BLaER1 (cell line): ENCODE data around the gene POLR2H.

Source experiments
- H3K27ac ChIP-seq: shearing (Covaris generic); formaldehyde crosslinking; 2 replicates; pipeline ENCODE4 v1.8.1; 2022
- H3K27me3 ChIP-seq: shearing (Covaris generic); formaldehyde crosslinking; 2 replicates; pipeline ENCODE4 v1.8.1; 2022
- H3K36me3 ChIP-seq: shearing (Covaris generic); formaldehyde crosslinking; 2 replicates; pipeline ENCODE4 v1.8.1; 2022
- H3K4me1 ChIP-seq: shearing (Covaris generic); formaldehyde crosslinking; 2 replicates; pipeline ENCODE4 v1.8.1; 2022
- H3K4me2 ChIP-seq: shearing (Covaris generic); formaldehyde crosslinking; 2 replicates; pipeline ENCODE4 v1.8.1; 2022
- H3K4me3 ChIP-seq: shearing (Covaris generic); formaldehyde crosslinking; 2 replicates; pipeline ENCODE4 v1.8.1; 2022
- H3K9ac ChIP-seq: shearing (Covaris generic); formaldehyde crosslinking; 2 replicates; pipeline ENCODE4 v1.8.1; 2022
- H3K9me3 ChIP-seq: shearing (Covaris generic); formaldehyde crosslinking; 2 replicates; pipeline ENCODE4 v1.8.1; 2022
- H4K20me1 ChIP-seq: shearing (Covaris generic); formaldehyde crosslinking; 2 replicates; pipeline ENCODE4 v1.8.1; 2022
- Cebpa-rat ChIP-seq: shearing (Covaris generic); IDR thresholded peaks from 2 replicates; pipeline ENCODE4 v1.8.1; 2022

Gene POLR2H

GRCh38 chr3:184322731-184323487 lies 38.6 kb upstream of the POLR2H start:
- Histone ChIP-seq H3K36me3 (peaks cover 99% of the 10 kb centered on the region), H3K27me3 (no peaks in the 10 kb centered on the region), H4K20me1 (peaks cover 100% of the 10 kb centered on the region), H3K4me3 (no peak overlapping the region), H3K4me1 (peaks cover 19% of the 10 kb centered on the region), H3K9ac (no peak overlapping the region), H3K4me2 (no peak overlapping the region), H3K27ac (no peak overlapping the region), H3K9me3 (no peaks in the 10 kb centered on the region)
- TF ChIP-seq Cebpa-rat, result no peak

GRCh38 chr3:184323696-184324095 lies 37.8 kb upstream of the POLR2H start:
- Histone ChIP-seq H3K4me2 (no peak overlapping the region), H3K4me1 (peaks cover 11% of the 10 kb centered on the region), H3K9me3 (no peaks in the 10 kb centered on the region), H3K4me3 (no peak overlapping the region), H3K27me3 (no peaks in the 10 kb centered on the region), H3K36me3 (peaks cover 99% of the 10 kb centered on the region), H3K9ac (no peak overlapping the region), H3K27ac (no peak overlapping the region), H4K20me1 (peaks cover 100% of the 10 kb centered on the region)
- TF ChIP-seq Cebpa-rat, result no peak

GRCh38 chr3:184325269-184325668 lies 36.2 kb upstream of the POLR2H start:
- H3K9me3 ChIP-seq, result no peaks in the 10 kb centered on the region
- no peak overlapping the region for H3K4me2 ChIP-seq
- H3K9ac ChIP-seq, result no peak overlapping the region
- peaks cover 100% of the 10 kb centered on the region for H4K20me1 ChIP-seq
- TF ChIP-seq Cebpa-rat, result no peak
- peaks cover 100% of the 10 kb centered on the region for H3K36me3 ChIP-seq
- H3K27ac ChIP-seq, result no peak overlapping the region
- no peaks in the 10 kb centered on the region for H3K27me3 ChIP-seq
- H3K4me3 ChIP-seq, result no peak overlapping the region
- no peaks in the 10 kb centered on the region for H3K4me1 ChIP-seq

- Histone ChIP-seq H3K9ac (no peak overlapping the region), H3K4me3 (no peak overlapping the region), H3K27ac (no peak overlapping the region), H3K9me3 (no peaks in the 10 kb centered on the region), H4K20me1 (peaks cover 100% of the 10 kb centered on the region), H3K4me2 (no peak overlapping the region), H3K4me1 (no peaks in the 10 kb centered on the region), H3K36me3 (peaks cover 100% of the 10 kb centered on the region), H3K27me3 (no peaks in the 10 kb centered on the region)
- no peak for TF ChIP-seq Cebpa-rat
Measured at GRCh38 chr3:184325715-184326369, 35.7 kb upstream of the POLR2H start.

GRCh38 chr3:184327171-184327570 lies 34.3 kb upstream of the POLR2H start:
- H3K4me1 ChIP-seq, result no peaks in the 10 kb centered on the region
- no peak overlapping the region for H3K4me3 ChIP-seq
- H3K27ac ChIP-seq, result no peak overlapping the region
- H3K36me3 ChIP-seq, result peaks cover 100% of the 10 kb centered on the region
- no peaks in the 10 kb centered on the region for H3K9me3 ChIP-seq
- H3K27me3 ChIP-seq, result no peaks in the 10 kb centered on the region
- no peak overlapping the region for H3K9ac ChIP-seq
- H4K20me1 ChIP-seq, result peaks cover 100% of the 10 kb centered on the region
- H3K4me2 ChIP-seq, result no peak overlapping the region
- TF ChIP-seq Cebpa-rat, result no peak

- Histone ChIP-seq H3K4me3 (no peak overlapping the region), H3K36me3 (peaks cover 100% of the 10 kb centered on the region), H3K4me2 (no peak overlapping the region), H3K4me1 (no peaks in the 10 kb centered on the region), H3K27me3 (no peaks in the 10 kb centered on the region), H3K27ac (no peak overlapping the region), H3K9ac (no peak overlapping the region), H3K9me3 (no peaks in the 10 kb centered on the region), H4K20me1 (peaks cover 100% of the 10 kb centered on the region)
- no peak for TF ChIP-seq Cebpa-rat
Measured at GRCh38 chr3:184328516-184328915, 33.0 kb upstream of the POLR2H start.

GRCh38 chr3:184332370-184333090 lies 29.0 kb upstream of the POLR2H start:
- Histone ChIP-seq H4K20me1 (peaks cover 95% of the 10 kb centered on the region), H3K27me3 (no peaks in the 10 kb centered on the region), H3K4me3 (no peak overlapping the region), H3K27ac (no peak overlapping the region), H3K4me1 (peaks cover 19% of the 10 kb centered on the region), H3K9ac (no peak overlapping the region), H3K4me2 (no peak overlapping the region), H3K36me3 (peaks cover 80% of the 10 kb centered on the region), H3K9me3 (no peaks in the 10 kb centered on the region)
- TF ChIP-seq Cebpa-rat, result no peak

GRCh38 chr3:184333190-184333589 lies 28.3 kb upstream of the POLR2H start:
- Histone ChIP-seq H3K27me3 (no peaks in the 10 kb centered on the region), H3K36me3 (peaks cover 73% of the 10 kb centered on the region), H3K4me2 (no peak overlapping the region), H3K4me1 (peaks cover 26% of the 10 kb centered on the region), H3K9ac (0 out of 2 replicates have a peak overlapping the region, but pooled peaks have one; percentile 36), H4K20me1 (peaks cover 95% of the 10 kb centered on the region), H3K4me3 (no peak overlapping the region), H3K9me3 (no peaks in the 10 kb centered on the region), H3K27ac (no peak overlapping the region; the same call in 1 of the 2 replicates)
- TF ChIP-seq Cebpa-rat, result no peak

- no peaks in the 10 kb centered on the region for H3K9me3 ChIP-seq
- H3K4me1 ChIP-seq, result peaks cover 31% of the 10 kb centered on the region
- H3K4me3 ChIP-seq, result no peak overlapping the region
- H3K9ac ChIP-seq, result 0 out of 2 replicates have a peak overlapping the region, but pooled peaks have one; percentile 36
- peaks cover 95% of the 10 kb centered on the region for H4K20me1 ChIP-seq
- TF ChIP-seq Cebpa-rat, result no peak
- H3K27ac ChIP-seq, result no peak overlapping the region
- H3K4me2 ChIP-seq, result no peak overlapping the region
- H3K27me3 ChIP-seq, result no peaks in the 10 kb centered on the region; the same call in 1 of the 2 replicates
- H3K36me3 ChIP-seq, result peaks cover 68% of the 10 kb centered on the region
Measured at GRCh38 chr3:184333700-184334099, 27.8 kb upstream of the POLR2H start.
